Keratinocyte (primary cell): ENCODE data around the gene CCDC28A.

Experiments
- EZH2 ChIP-seq: IDR thresholded peaks from one replicate; pipeline ENCODE4 v1.6.1; 2012; ENCODE audit warnings: inconsistent platforms, mild to moderate bottlenecking, low read length, moderate library complexity
- TF ChIP-seq, protein P1 (sequence below), 3 experiments: IDR thresholded peaks in 1 of 3; conservative IDR thresholded peaks in 1 of 3; optimal IDR thresholded peaks in 1 of 3; 2 replicates in 2 of 3; 3 replicates in 1 of 3; pipeline versions ENCODE3 to v1.5.1; 2011; ENCODE audit warnings: low read length in 3 of 3, mild to moderate bottlenecking in 3 of 3, moderate library complexity in 2 of 3, control low read depth in 1 of 3, inconsistent platforms in 1 of 3; ENCODE audit not compliant: insufficient read depth in 2 of 3; ENCODE audit errors: extremely low read depth in 1 of 3

- no peak for TF ChIP-seq EZH2
- TF ChIP-seq, protein P1, sequence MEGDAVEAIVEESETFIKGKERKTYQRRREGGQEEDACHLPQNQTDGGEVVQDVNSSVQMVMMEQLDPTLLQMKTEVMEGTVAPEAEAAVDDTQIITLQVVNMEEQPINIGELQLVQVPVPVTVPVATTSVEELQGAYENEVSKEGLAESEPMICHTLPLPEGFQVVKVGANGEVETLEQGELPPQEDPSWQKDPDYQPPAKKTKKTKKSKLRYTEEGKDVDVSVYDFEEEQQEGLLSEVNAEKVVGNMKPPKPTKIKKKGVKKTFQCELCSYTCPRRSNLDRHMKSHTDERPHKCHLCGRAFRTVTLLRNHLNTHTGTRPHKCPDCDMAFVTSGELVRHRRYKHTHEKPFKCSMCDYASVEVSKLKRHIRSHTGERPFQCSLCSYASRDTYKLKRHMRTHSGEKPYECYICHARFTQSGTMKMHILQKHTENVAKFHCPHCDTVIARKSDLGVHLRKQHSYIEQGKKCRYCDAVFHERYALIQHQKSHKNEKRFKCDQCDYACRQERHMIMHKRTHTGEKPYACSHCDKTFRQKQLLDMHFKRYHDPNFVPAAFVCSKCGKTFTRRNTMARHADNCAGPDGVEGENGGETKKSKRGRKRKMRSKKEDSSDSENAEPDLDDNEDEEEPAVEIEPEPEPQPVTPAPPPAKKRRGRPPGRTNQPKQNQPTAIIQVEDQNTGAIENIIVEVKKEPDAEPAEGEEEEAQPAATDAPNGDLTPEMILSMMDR (optimal IDR thresholded peaks at IDR 0.05 in 1 of 3, IDR thresholded peaks at IDR 0.05 in 1 of 3, conservative IDR thresholded peaks at IDR 0.05 in 1 of 3; ENCODE audit: extremely low read depth in 1 of 3, insufficient read depth in 2 of 3, low read length in 3 of 3) = no peak
Measured at GRCh38 chr6:138728662-138729061, 44.9 kb upstream of the CCDC28A start.
